OCI-LY3 (cell line): Measurements from ENCODE around the gene PATZ1.

Experiments used
- CTCF ChIP-seq: fragments of 200-600, 300-600 bp; sonication (generic); IDR thresholded peaks from 2 replicates; pipeline ENCODE4 v1.5.1; 2014; ENCODE audit warnings: antibody characterized with exemption, low read length, low read depth
- EZH2phosphoT487 ChIP-seq: fragments of 200-600 bp; shearing (Covaris generic); IDR thresholded peaks from 2 replicates; pipeline ENCODE4 v1.6.1; 2018; ENCODE audit warnings: antibody characterized with exemption, mixed run types, low read depth

DNA sequence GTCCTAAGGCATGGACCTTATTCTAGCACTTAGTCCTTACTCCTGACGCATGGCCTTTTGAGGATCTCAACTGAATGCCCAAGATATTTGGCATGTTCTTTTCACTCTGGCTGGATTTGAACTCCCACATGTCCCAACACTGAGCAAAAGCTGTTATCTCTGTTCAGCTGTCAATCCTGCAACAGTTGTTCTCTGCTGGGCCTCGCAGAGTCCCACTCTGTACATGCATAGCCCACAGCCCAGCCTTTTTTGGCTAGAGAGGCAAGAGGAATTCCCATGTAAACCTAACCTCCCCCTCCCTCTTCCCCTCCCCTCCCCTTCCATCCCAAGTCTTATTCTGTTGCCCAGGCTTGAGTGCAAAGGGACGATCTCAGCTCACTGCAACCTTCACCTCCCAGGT lies 31.5 kb upstream of the PATZ1 start:
- no peak for TF ChIP-seq CTCF
- TF ChIP-seq EZH2phosphoT487, result no peak
